GM18498 (cell line): ENCODE data around the gene IL11.

Experiments
- ATAC-seq: cut with Tn5 transposase; IDR thresholded peaks from one replicate; pipeline ENCODE4 v1.9.1; 2021; ENCODE audit warnings: mild to moderate bottlenecking, moderate library complexity; ENCODE audit not compliant: unreplicated experiment

IL11 gene

DNA sequence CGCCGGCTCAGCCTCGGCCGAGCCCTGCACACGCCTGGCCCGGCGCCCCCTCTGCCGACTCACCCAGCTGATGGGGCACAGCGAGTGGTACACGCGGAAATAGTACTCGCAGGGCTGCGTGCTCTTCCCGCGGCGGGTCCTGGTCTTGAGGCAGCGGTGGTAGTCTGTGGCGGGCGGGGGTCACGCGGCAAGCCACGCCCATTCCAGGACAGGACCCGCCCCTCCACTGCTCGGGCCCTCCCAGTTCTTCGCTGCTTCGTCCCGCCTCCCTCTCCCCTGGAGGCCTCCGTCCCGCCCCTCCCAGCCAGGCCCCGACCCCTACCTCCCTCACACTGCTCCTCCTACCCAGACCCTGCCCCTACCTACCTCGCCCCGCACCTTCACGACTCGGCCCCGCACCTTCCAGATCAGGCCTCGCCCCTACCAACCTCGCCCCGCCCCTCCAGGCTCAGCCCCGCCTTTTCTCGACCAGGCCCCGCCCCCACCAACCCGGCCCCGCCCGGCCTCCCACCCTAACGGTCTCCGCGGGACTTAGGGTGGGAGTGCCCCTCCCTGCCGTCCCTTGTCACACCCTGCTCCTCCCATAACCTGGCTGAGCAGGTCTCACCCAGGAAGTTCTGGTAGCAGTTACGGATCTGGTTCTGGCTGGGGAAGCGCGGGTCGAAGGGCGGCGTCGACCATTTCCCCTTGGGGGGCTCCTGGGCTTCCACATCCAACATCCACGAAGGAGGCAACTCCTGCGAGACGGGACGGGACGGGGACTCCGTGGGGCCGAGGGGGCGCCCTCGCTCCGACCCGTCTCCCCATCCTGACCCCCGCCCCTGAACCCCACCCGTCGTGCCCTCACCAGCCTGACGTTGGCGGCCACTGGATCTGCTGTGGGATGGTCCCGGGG, 16.2 kb downstream of the IL11 start:
- no peak for ATAC-seq

DNA sequence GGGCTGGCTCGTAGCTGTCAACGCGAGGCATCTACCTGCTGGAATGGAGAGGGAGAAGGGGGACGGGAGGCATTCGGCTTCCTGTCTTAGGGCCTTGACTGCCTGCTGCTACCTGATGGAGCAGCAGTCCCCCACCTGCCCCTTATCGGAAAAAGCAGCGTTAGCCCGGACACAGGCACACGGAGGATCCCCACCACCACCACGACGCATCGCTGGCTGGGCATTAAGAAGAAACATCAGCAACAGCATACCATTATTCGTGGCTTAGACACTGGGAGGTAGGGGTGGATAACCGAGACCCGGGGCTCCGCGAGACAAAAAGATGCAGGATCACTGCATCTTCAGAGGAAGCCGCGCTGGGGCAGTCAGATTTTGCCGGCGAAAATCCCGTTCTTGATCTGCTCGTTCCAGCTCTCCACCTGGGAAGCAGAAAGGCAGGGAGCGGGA, 16.9 kb downstream of the IL11 start:
- ATAC-seq: no peak

DNA sequence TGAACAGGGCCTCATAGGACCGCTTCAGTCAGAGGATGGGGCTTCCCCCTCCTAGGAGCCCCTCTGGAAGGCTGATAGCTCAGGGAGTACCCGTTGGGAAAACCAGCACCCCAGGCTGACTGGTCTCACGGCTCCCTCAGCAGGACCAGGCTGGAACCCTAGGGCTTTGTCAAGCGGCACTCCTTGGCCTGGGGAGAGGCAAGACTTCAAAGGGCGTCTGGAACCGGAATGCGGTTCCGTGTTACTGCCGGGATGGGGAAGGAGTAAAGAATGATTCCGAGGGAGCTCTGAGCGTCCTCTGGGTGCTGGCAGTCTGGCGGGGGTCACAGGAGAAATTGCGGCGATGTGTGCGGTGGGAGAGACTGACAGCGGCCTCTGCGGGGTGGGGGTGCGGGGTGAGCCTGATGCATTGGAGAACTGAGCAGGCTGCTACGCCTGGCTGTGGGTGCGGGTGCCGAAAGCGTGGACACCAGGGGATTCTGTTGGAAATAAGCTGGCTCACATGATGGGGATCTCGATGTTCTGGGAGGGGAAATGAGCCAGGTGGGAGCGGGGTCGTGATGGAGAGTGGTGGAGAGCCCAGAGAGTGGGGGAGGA, 17.6 kb downstream of the IL11 start:
- no peak for ATAC-seq

DNA sequence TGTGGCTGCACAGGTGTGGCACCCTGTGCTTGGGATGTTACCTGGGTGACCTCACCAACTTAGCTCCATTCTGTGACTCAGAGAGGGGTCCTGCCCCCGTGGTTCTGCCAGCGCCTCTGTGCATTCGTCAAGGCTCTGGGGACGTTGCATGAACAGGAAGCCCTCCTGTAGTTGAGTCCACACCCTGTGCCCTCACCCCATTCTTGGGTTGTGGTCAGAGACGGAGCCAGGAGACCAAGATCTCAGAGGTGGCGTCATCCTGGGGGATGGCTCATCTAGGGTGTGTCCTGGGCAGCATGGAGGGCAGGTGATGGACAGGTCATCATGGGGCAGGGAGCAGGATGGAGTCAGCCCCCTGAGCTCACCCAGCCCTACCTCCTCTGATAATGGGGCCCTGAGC, 18.2 kb downstream of the IL11 start:
- no peak for ATAC-seq

DNA sequence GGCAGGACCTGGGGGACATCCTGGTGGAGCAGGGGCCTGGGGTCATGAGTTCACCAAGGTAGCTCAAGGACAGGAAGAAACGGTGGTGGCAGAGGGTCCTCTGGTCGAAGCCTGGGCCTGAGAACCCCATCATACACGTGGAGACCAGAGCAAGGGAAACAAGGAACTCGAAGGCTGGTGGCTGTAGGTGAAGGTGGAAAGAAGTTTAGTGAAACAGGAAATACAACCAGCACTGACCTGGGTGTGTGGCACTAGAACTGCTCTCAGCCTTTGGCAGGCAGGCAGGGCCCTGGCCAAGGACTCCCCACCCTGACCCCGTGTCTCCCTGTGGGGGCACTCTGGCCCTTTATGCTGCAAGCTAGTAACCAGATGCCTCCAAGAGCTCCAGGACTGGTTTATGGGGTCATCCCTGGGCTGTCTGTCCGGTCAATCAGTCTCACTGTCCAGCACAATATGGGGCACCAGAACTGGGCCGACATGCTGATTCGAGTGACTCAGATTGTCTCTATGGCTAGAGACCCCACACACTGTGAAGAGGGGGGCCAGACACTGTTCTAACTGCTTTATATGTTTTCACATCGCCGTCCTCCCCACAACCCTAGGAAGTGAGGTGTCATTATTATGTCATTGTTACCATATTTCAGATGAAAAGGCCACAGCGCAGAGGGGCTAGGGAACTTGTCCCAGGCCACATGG, 19.5 kb downstream of the IL11 start:
- no peak for ATAC-seq

DNA sequence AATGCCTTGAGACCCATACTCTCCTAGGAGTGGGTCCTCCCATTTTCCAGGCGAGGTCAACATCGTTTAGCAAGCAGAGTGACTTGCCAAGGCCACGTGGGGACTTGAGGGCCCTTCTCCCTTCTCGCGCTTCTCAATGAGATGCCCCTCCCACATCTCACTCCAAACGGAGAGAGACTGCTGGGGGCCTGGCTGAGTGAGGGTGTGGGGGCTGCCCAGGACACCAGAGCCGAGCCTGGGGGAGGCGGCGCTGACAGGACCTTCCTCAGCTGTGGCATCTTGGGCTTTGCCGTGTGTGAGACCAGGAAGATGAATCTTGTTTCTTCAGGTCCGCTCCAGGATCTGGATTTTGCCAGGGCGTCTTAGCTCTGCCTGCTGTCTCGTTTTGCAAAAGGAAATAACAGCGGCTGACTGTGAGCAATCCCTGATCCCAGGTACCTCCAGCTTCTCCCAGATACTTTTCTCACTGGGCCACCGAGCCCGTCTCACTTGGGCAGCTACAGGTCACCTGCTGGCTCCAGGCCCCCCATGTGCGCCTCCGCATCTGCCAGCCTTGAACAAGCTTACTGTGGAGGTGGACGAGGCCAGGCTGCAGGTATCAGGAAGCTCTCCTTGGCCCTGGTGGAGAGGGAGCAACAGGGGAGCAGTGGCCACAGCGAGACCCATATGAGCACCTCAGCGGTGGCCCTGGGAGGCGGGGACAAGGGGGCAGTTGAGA, 21.8 kb downstream of the IL11 start:
- no peak for ATAC-seq

DNA sequence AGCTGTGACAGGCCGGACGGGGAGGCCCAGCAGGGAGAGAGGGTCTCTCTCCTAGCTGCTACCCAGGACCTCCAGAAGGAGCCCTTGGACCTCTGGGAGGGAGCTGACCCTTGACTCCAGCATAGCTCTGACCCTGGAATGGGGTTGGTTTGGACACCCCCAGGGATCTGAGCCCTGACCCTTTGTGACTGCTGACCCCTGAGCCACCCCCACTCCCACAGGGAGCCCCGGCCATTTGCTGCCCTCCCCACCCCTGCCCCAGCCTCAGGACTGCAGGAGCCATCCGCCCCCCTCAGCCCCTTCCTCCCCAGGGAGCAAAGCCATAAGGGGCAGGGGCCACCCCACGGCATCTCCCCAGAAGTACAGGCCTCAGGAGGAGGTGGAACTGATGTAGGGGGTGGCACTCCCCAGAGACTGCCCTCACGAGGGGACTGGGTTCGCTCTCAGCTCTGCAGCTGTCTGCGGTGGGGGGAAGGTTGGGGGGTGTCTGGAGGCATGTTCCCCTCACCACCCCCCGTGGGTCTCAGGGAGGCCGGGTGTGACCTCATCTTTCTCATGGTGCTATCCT, 22.7 kb downstream of the IL11 start:
- no peak for ATAC-seq

DNA sequence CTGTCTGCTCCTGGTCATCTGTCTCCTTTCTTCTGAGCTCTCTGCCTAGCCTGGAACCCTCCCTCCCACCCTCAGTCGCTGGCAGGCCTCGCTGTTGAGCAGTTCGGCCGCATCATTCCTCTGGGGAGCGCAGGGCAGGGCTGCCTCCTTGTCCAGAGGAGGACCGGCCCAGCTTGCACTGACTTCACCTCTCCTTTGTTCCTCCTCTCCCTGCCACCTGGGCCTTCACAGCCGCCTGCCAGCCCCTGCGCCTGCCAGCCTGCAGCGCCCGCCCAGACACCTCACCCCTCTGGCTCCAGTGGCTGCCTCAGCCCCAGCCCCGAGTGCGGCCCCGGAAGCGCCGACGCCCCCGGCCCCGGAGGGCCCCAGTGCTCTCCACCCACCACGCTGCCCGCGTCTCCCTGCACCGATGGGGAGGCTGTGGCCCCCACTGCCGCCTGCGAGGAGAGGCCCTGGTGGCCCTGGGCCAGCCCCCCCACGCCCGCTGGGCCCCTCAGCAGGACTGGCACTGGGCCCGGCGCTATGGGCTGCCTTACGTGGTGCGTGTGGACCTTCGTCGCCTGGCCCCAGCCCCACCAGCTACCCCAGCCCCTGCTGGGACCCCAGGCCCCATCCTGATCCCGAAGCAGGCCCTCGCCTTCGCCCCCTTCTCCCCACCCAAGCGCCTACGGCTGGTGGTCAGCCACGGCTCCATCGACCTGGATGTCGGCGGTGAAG, 23.4 kb downstream of the IL11 start:
- ATAC-seq: no peak

DNA sequence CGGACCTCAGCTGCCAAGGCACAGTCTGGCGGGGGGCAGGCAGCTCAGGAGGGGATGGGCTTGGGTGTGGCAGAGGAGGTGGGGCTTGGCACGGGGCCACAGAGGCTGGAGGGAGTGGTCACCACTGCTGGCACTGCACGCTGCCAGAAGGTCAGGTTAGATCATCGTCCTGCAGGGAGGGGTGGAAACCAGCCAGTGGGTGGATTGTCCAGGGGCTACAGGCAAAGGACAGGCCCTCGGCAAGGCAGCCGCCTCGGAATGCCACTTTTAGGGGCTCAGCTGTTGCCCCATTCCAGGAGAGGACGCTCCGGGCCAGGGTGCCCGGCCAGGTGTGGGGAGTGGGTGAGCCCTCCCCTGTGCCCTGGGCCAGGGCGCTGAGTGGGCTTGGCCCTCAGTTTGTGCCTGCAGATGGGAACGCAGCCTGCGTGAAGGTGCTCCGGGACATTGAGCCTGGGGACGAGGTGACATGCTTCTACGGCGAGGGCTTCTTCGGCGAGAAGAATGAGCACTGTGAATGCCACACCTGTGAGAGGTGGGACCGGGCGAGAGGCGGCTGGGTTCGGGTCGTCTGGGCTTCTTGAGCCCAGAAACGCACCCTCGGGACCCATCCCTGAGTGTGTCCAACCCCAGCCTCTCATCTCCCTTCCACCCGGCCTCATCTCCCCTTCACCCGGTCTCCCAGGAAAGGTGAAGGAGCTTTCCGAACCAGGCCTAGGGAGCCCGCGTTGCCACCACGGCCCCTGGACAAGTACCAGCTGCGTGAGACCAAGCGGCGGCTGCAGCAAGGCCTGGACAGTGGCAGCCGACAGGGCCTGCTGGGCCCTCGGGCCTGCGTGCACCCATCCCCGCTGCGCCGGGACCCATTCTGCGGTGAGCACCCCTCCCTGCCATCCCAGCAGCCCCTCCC, 24.2 kb downstream of the IL11 start:
- ATAC-seq: no peak

DNA sequence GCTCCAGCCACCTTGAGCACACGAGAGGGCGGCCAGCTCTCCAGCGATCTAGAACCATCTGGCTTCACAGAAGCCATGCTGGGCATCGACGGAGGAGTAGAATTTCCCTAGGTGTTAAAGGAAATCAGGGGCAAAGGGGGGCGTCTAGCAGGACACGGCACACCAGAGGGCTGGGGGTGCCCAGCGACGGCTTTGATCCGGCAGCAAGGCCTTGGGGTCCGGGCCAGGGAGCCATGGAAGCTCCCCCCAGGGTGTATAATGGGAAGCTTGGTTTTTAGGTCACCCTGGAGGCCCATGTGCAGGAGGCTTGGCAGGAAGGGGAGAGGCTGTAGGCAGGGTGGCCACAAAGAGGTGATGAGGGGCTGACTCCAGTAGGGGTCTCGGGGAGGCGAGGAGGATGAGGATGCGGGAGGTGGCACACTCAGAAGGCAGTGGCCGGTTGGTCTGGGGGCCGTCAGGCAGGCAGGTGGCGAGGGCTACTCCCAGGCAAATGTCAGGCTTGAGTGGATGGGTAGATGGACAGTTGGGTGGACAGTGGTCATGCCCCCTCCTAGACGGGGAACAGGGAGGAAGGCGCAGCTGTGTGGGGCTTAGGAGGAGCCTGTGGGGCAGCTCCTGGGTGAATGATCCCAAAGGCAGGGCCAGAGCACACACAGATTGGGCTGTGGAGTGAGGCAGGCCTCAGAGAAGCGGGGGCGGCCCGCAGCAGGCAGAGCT, 25.0 kb downstream of the IL11 start:
- ATAC-seq: no peak

DNA sequence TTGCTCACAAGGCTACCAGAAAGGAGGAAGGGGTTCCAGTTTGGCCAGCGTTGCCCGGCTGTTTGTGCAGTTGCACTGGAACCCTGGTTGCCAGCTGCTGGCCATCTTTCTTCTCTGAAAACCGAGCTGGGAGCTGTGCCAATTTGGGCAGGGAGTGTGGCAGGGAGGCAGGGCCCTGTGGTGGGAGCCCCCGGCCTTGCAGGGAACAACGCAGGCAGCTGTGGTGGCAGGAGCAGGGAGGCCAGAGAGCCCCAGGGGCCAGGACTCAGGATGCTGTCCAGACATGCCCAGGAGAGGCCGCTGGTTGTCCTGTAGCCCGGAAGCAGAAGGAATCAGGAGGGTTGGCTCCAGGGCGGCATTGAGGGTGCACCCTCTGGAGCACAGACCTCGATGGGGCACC, 25.8 kb downstream of the IL11 start:
- ATAC-seq: no peak

DNA sequence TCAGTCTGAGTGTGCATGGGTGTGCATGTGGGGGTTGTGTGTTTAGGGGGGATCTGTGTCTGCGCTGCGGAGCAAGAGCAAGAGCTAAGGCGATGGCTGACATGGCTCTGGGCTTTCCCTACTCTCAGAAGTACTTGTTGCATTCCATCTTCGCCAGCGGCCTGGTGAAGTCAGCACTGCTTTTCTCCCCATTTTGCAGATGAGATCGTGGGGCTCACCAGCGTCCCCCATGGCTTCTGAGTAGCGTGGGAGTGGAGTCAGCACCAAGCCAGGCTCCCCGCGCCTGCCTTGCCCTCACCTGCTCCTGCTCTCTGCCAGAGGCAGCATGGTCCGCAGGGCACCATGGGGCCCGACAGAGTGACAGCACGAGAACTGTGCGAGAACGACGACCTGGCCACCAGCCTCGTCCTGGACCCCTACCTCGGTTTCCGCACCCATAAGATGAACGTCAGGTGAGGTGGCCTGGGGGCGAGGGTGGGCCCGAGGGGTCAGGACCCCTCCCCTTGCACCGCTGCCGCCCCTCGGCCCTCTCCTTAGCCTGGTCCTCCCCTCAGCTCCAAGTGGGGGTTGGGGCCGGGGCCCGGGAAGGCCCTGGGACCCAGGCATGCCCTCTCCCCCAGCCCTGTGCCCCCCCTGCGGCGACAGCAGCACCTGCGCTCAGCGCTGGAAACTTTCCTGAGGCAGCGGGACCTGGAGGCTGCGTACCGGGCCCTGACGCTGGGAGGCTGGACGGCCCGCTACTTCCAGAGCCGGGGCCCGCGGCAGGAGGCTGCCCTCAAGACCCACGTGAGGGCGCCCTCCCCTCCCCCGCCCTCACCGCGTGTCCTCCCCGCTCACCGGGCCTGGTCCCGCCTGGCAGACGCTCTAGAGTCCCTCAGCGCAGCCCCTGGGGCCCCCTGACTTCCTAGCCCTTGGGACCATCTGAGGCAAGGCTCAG, 28.4 kb downstream of the IL11 start:
- no peak for ATAC-seq

DNA sequence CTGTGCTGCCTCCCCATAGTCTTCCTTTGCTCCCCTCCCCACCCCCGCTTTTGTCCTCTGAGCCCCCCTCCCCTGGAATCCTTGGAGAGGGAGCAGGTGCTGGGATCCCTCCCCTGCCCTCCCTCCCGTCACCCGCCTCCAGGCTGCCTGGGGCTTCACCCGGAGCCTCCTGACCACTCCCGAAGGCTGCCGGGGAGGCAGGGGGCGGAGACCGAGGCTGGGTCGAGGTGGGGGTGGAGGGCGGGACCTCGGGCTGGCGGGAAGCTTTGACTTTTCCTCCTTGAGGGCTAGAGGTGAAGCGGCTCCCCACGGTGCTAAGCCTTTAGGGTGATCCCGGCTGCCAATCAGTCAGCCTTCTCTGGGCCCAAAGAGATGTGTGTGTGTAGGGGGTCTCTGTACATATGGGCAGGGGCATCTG, 29.1 kb downstream of the IL11 start:
- ATAC-seq: no peak

DNA sequence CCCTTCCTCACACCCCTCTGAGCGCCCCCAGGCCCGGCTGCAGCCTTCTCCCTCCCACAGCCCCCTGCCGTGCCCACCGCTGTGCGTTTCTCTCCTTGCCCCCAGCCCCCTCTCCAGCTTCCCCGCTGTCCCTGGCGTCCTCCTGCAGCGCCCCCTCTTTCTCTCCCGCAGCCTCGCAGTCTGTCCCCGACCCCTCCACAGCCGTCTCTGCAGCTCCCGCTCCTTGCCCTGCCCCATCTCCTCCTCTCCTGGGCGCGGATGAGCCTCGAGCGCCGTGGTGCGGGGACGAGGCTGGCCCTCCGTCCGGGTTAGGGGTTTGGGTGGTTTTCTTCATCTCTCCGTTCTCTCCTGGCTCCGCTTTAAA, 29.5 kb downstream of the IL11 start:
- ATAC-seq: no peak

DNA sequence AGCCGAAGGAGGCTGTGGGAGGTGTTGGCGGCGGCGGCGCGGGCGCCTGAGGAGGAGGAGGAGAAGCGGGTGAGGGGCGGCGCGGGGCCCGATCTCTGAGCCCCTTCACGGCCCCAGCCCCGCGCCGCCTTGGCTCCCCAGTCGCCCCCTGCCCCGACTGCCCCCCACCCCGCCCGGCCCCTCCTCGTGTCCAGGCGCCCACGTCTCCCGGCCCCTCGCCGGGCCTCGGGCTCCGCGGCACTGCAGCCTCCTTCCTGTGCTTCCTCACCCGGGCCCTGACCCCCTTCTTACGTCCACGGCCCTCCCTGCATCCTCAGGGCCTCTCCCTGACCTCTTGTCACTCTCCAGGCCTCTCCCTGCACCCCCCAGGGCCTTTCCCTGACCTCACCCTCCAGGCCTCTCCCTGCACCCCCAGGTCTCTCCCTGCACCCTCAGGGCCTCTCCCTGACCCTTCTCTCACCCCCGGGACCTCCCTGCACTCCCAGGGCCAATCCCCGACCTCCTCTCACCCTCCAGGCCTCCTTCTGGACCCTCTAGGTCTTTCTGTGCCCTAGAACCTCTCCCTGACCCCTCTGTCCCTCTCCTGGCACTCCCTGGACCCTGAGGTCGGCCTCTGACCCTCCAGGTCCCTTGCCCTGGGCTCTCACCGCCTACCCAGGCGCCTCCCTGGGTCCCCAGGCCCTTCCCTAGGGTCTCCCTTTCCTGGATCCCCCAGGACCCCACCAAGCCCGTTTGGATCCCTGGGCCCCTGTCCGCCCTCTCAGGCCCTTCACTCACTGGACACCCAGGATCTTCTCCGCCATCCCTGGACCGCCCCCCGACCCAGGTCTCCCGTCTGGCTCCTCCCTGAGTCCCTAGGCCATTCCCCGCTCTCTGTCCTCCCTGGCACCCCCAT, 30.1 kb downstream of the IL11 start:
- no peak for ATAC-seq

DNA sequence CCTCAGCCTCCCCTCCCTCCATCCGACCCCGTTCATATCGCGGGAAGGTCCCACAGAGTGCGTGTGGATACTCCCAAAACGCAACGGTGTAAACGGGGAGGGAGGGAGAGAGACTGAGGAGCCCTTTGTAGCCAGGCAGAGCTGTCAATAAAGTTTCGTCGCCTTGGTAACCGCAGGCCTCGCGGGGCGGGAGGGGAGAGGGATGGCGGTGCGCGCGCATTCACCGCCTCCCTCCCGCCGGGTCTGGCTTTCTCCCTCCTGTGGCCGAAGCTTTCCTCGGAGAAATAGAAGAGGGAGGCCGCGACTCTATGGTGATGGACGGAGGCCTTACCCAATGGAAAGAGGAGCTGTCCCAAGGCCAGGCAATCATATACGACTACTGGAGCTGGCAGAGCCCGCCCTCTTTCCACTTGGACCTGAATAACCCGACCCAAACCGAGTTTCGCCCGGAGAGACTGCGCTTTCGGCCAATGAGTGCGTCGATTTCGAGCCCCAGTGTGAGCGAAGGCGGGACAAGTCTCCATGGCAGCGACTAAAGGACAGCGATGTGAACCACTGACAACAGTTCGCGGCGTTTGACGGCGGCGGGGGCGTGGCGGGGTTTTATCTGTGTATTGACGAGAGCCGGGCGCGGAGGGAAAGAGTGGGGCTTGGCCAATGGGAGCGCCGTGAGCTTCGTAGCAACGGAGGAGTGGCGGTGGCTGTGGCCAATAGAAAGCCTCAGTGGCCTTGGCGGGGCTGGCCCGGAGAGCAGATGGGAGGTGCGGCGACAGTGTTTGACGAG, 31.0 kb downstream of the IL11 start, which contains the start of gene KMT5C:
TSS of gene KMT5C (plus strand) at position 772 of the 784 bp plus-strand sequence. CDS start 2,061 bp downstream, outside the sequence.
- peak; percentile 83 for ATAC-seq
